Breast epithelium (tissue), 3 donors: ENCODE measurements around the gene CYP4F12.
"Not testable (repeated sequence)": the region's sequence is repeated elsewhere in the genome, so short reads cannot be mapped to it uniquely, and the experiment has no call there.

Experiments
- CTCF ChIP-seq, 3 donors: fragments of 450-650 bp; IDR thresholded peaks; one replicate each; pipeline ENCODE4 v1.5.1; 2016 to 2017; ENCODE audit warnings: antibody characterized with exemption in 3 of 3, mild to moderate bottlenecking in 3 of 3, moderate library complexity in 3 of 3
- POLR2A ChIP-seq: fragments of 450-650 bp; IDR thresholded peaks from one replicate; pipeline ENCODE4 v1.6.1; 2016; ENCODE audit warnings: antibody characterized with exemption, mild to moderate bottlenecking, moderate library complexity
- POLR2AphosphoS5 ChIP-seq, 3 donors: sonication (generic); formaldehyde crosslinking; IDR thresholded peaks; one replicate each; pipeline ENCODE4 v1.6.1; 2017; ENCODE audit warnings: antibody characterized with exemption in 3 of 3

GRCh38 chr19:15650123-15650522 lies 22.8 kb upstream of the CYP4F12 start:
- TF ChIP-seq POLR2A; CTCF (IDR thresholded peaks at IDR 0.05); POLR2AphosphoS5 (IDR thresholded peaks at IDR 0.05): not testable (repeated sequence)
